ENCODE data around the gene IL36RN.
"Not testable (repeated sequence)": the region's sequence is repeated elsewhere in the genome, so short reads cannot be mapped to it uniquely, and the experiment has no call there.

DNA sequence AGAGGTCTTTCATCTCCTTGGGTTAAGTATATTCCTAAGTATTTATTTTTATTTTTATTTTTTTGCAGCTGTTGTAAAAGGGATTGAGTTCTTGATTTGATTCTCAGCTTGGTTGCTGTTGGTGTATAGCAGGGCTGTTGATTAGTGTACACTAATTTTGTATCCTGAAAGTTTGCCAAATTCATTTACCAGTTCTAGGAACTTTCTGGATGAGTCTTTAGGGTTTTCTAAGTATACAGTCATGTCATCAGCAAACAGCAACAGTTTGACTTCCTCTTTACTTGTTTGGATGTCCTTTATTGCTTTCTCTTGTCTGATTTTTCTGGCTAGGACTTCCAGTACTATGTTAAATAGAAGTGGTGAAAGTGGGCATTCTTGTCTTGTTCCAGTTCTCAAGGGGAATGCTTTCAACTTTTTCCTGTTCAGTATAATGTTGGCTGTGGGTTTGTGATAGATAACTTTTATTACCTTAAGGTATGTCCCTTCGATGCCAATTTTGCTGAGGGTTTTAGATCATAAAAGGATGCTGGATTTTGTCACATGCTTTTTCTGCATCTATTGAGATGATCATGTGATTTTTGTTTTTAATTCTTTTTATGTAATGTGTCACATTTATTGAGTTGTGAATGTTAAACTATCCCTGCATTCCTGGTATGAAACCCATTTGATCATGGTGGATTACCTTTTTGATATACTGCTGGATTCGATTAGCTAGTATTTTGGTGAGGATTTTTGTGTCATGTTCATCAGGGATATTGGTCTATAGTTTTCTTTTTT, 38.0 kb downstream of the IL36RN start:
- TF ChIP-seq, protein P1, sequence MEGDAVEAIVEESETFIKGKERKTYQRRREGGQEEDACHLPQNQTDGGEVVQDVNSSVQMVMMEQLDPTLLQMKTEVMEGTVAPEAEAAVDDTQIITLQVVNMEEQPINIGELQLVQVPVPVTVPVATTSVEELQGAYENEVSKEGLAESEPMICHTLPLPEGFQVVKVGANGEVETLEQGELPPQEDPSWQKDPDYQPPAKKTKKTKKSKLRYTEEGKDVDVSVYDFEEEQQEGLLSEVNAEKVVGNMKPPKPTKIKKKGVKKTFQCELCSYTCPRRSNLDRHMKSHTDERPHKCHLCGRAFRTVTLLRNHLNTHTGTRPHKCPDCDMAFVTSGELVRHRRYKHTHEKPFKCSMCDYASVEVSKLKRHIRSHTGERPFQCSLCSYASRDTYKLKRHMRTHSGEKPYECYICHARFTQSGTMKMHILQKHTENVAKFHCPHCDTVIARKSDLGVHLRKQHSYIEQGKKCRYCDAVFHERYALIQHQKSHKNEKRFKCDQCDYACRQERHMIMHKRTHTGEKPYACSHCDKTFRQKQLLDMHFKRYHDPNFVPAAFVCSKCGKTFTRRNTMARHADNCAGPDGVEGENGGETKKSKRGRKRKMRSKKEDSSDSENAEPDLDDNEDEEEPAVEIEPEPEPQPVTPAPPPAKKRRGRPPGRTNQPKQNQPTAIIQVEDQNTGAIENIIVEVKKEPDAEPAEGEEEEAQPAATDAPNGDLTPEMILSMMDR (IDR thresholded peaks at IDR 0.05) = not testable (repeated sequence)
- TF ChIP-seq POLR2A (IDR thresholded peaks at IDR 0.05) = not testable (repeated sequence)

All from breast epithelium (tissue), 3 donors.